ENCODE results near the gene OR2G3. TPM values are rescaled to one million over a fixed set of nuclear protein-coding genes. Genes with fewer than 3 reads are reported as not detected.

The OR2G3 gene
- total and polyA plus RNA-seq, 2 experiments from 2014 or later: not detected

DNA sequence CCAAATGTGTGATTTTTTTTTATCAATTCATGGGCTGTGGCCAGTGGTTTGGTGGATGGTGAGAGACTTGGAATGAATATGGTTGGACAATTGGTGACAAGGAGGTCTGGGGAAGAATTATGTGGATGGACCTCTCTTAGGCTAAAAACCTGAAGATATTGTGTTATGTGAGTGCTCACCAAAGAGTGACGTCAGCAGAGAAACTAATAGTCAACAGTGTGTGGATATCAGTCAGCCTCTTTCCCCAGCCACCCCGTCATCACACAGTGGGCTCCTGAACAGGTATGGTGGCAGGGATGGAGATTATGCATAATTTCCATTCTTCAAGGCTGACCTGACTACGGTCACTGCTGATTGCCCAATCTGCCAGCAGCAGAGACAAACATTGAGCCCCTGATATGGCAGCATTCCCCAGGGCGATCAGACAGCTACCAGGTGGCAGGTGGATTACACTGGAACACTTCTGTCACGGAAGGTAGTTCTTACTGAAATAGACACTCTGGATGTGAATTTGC lies 26.4 kb upstream of the OR2G3 start:
- 81% methylated on average over 5 of the region's 5 CpGs for WGBS (ENCODE audit: low lambda C conversion rate, missing lambda C conversion rate)
- no peaks in the 10 kb centered on the region for H3K36me3 ChIP-seq (replicated peaks; ENCODE audit: insufficient read depth, low read depth)
- no peak for DNase-seq (ENCODE audit: low spot score)

DNA sequence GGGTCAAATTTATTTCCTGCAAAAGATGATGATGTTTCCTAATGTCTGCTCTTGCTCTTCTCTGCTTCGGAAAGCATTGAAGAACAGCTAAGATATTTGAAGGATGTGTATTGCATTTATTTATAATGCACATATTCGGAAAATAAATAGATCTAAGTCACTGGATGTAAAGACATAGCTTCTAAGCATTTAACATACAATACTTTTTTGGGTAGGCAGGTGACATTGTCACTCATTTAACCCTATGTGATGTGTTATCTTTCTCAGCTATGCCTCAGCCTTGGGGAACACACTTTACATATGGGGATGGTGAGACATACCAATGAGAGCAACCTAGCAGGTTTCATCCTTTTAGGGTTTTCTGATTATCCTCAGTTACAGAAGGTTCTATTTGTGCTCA lies 17.3 kb upstream of the OR2G3 start, which contains the start of gene OR2G2:
TSS of gene OR2G2 (plus strand) at position 301 of the 400 bp plus-strand sequence. CDS start at position 301, 0 bp downstream.
- no peak for DNase-seq (ENCODE audit: low spot score)
- no peaks in the 10 kb centered on the region for H3K9me3 ChIP-seq (ENCODE audit: low read depth)
- TF ChIP-seq CTCF (IDR thresholded peaks at IDR 0.05; ENCODE audit: poor library complexity) (no peak), EZH2 (IDR thresholded peaks at IDR 0.05; ENCODE audit: borderline replicate concordance) (no peak), EZH2phosphoT487 (IDR thresholded peaks at IDR 0.05; ENCODE audit: low read depth, severe bottlenecking, unreplicated experiment) (no peak)
- no peaks in the 10 kb centered on the region for H3K9me2 ChIP-seq (replicated peaks; ENCODE audit: insufficient read depth)
- WGBS (ENCODE audit: low lambda C conversion rate, missing lambda C conversion rate): 75% methylated on average over 2 of the region's 2 CpGs
- H2AFZ ChIP-seq: no peak within 1 kb of the TSS
- no peak within 1 kb of the TSS for H3K27ac ChIP-seq
- no peak within 1 kb of the TSS for H3K4me2 ChIP-seq
- no peaks in the 10 kb centered on the region for H4K20me1 ChIP-seq (ENCODE audit: insufficient read depth, poor library complexity, severe bottlenecking)
- H3K36me3 ChIP-seq (replicated peaks; ENCODE audit: insufficient read depth, low read depth): no peaks in the 10 kb centered on the region
- no peaks in the 10 kb centered on the region for H3K4me1 ChIP-seq (ENCODE audit: insufficient read depth)
- no peaks in the 10 kb centered on the region for H3K27me3 ChIP-seq
- H3K79me2 ChIP-seq: no peaks in the 10 kb centered on the region
- H3K4me3 ChIP-seq: no peak within 1 kb of the TSS

More for the DNA sequence above, 26.4 kb upstream of the OR2G3 start:
- Histone ChIP-seq H3K9me3 (ENCODE audit: low read depth) (no peaks in the 10 kb centered on the region), H3K27ac (no peak overlapping the region), H3K27me3 (no peaks in the 10 kb centered on the region), H2AFZ (no peak overlapping the region), H3K4me3 (no peak overlapping the region), H3K79me2 (no peaks in the 10 kb centered on the region), H3K9me2 (replicated peaks; ENCODE audit: insufficient read depth) (no peaks in the 10 kb centered on the region), H4K20me1 (ENCODE audit: insufficient read depth, poor library complexity, severe bottlenecking) (no peaks in the 10 kb centered on the region), H3K4me1 (ENCODE audit: insufficient read depth) (no peaks in the 10 kb centered on the region), H3K4me2 (no peak overlapping the region)
- TF ChIP-seq EZH2phosphoT487 (IDR thresholded peaks at IDR 0.05; ENCODE audit: low read depth, severe bottlenecking, unreplicated experiment): no peak
- no peak for TF ChIP-seq CTCF (IDR thresholded peaks at IDR 0.05; ENCODE audit: poor library complexity)
- TF ChIP-seq EZH2 (IDR thresholded peaks at IDR 0.05; ENCODE audit: borderline replicate concordance): no peak

DNA sequence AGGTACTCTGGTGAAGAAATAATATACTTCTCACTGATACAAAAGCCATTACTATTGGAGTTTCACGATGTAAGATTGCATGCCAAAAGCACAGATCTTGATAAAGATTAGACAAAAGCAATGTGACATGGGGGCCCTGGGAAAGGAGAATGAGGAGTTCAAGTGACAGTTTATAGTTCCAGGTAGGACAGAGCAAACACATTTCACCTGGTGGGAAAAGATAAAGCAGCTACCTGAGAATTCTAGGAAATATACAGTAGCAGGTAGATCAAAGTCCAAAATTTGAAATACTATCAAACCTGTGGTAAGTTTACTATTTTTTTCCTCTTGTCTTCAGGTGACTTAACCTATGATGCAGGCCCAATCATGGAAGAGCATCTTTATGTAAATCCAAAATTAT lies 8.0 kb downstream of the OR2G3 start:
- Histone ChIP-seq H3K79me2 (no peaks in the 10 kb centered on the region), H3K4me3 (no peak overlapping the region), H3K4me2 (no peak overlapping the region), H3K27me3 (no peaks in the 10 kb centered on the region), H3K36me3 (replicated peaks; ENCODE audit: insufficient read depth, low read depth) (no peaks in the 10 kb centered on the region), H2AFZ (no peak overlapping the region), H3K9me3 (ENCODE audit: low read depth) (no peaks in the 10 kb centered on the region), H3K4me1 (ENCODE audit: insufficient read depth) (no peaks in the 10 kb centered on the region), H4K20me1 (ENCODE audit: insufficient read depth, poor library complexity, severe bottlenecking) (no peaks in the 10 kb centered on the region), H3K9me2 (replicated peaks; ENCODE audit: insufficient read depth) (no peaks in the 10 kb centered on the region), H3K27ac (no peak overlapping the region)
- TF ChIP-seq EZH2 (IDR thresholded peaks at IDR 0.05; ENCODE audit: borderline replicate concordance) (no peak), EZH2phosphoT487 (IDR thresholded peaks at IDR 0.05; ENCODE audit: low read depth, severe bottlenecking, unreplicated experiment) (no peak), CTCF (IDR thresholded peaks at IDR 0.05; ENCODE audit: poor library complexity) (no peak)
- whole genome bisulfite sequencing (ENCODE audit: low lambda C conversion rate, missing lambda C conversion rate): 67% methylated on average over 1 of the region's 1 CpG
- DNase-seq (ENCODE audit: low spot score): no peak
